Heart left ventricle (tissue), 13 donors: Measurements from ENCODE around the gene MCM3AP.

Experiments used
- POLR2A ChIP-seq, 2 donors: fragments of 450-650 bp; IDR thresholded peaks; one replicate each; pipeline ENCODE4 v1.6.1; 2017; ENCODE audit warnings: antibody characterized with exemption in 2 of 2, mild to moderate bottlenecking in 2 of 2, moderate library complexity in 2 of 2
- TF ChIP-seq, protein P1 (sequence below), 12 donors: fragments of 200-600 bp; sonication (generic) in 4 of 12; IDR thresholded peaks; one replicate each; pipeline versions ENCODE4 v1.5.0 to v1.8.0; 2018 to 2022; ENCODE audit warnings: antibody characterized with exemption in 12 of 12, mild to moderate bottlenecking in 5 of 12
- donor health status: ischemic (EF 13 %, LVEDD 7.1; RV severe dilation, severe dysfunction).
- donor health status: DM: no; HTN: yes; CAD: no.
- donor health status: DM: no; HTN: no; CAD: no.
- donor health status: ischemic (EF 25% LVEDD 6.9; RV normal size, moderate dysfunction).
- donor health status: ischemic (EF 25% LVEDD 5.7; RV mildly dilated, moderate dysfunction).
- donor health status: ischemic (EF 35%, LVEDD 5.7; RV mildly dilated, moderate dysfunction).
- donor health status: nonischemic (EF 11% LVEDD 7.7; RV severe dilation, severe dysfunction).
- donor health status: DM: yes; HTN: yes; CAD: no.
- donor health status: PGD.
- donor health status: ischemic (EF 29% LVEDD 5.4; RV normal size, mild dysfunction).
- donor health status: nonischemic (EF 23%, LVEDD 6.1; RV moderate dilation, normal function).

DNA sequence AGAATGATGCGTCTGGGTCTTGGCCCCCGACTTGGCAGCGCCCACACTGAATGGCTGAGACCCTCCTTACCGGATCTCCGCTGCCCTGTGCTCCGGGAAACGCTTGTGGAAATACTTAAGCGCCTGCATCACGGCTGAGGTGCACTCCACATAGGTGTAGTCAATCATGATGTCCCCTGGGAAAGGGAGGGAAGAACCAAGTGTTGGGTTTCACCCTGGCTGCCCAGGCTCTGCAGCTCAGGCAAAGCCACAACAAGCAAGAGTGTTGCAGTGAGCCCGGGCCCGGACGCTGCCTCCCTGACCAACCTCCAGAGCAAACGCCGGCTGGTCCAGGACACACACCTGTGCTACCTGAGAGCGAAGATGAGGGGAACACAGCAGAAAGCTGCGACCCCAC, 79.6 kb downstream of the MCM3AP start:
- TF ChIP-seq, protein P1, sequence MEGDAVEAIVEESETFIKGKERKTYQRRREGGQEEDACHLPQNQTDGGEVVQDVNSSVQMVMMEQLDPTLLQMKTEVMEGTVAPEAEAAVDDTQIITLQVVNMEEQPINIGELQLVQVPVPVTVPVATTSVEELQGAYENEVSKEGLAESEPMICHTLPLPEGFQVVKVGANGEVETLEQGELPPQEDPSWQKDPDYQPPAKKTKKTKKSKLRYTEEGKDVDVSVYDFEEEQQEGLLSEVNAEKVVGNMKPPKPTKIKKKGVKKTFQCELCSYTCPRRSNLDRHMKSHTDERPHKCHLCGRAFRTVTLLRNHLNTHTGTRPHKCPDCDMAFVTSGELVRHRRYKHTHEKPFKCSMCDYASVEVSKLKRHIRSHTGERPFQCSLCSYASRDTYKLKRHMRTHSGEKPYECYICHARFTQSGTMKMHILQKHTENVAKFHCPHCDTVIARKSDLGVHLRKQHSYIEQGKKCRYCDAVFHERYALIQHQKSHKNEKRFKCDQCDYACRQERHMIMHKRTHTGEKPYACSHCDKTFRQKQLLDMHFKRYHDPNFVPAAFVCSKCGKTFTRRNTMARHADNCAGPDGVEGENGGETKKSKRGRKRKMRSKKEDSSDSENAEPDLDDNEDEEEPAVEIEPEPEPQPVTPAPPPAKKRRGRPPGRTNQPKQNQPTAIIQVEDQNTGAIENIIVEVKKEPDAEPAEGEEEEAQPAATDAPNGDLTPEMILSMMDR (IDR thresholded peaks at IDR 0.05) = no peak
- TF ChIP-seq POLR2A (IDR thresholded peaks at IDR 0.05) = no peak
